ENCODE measurements around the gene FOXB1. TPM values are rescaled to one million over a fixed set of nuclear protein-coding genes. Genes with fewer than 3 reads are reported as not detected.

The FOXB1 gene
- total RNA-seq, 1 donor from 2014 or later = not detected

DNA sequence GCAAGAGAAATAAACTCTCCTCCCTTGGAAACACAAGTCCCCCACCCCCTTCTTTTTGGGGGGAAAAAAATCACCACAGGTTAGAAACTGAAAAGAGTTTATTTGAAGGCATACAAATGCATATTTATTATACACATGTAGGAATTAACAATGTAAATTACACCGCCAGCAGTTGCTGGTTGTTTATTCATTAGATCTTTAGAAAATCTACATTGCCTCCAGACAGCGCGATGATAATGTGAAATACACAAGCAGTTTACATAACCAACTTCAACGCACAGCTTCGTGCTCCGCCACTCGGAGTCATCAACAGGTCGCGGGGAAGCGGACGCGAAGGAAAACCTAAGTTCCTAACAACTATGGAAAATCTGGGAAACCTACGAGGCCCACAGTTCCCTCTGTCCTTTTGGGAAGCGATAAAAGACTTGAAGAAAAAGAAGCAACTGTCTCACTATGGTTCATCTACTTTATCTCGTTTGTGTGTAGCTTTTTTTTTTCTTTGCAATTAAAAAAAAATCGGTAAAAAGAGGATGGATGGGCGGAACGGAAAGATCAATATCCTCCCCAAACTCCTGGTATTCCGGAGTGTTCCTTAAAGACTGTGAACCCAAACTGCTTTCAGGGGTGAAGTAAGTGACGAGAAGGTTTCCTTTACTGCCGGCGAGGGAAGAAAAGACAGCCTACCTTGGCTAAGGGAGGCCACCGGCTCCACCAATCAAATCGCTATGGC lies 8.4 kb upstream of the FOXB1 start:
- H3K4me1 ChIP-seq = peaks cover 7% of the 10 kb centered on the region
- H3K36me3 ChIP-seq = no peaks in the 10 kb centered on the region
- no peak overlapping the region for H3K27ac ChIP-seq
- intact Hi-C loops (cut with DNase I) = no loop called here
- ATAC-seq (no peak), DNase-seq (no peak)
- H3K9me3 ChIP-seq = no peaks in the 10 kb centered on the region
- H3K27me3 ChIP-seq = peaks cover 91% of the 10 kb centered on the region
- H3K4me3 ChIP-seq = no peak overlapping the region
- TF ChIP-seq CTCF (IDR thresholded peaks at IDR 0.05) = no peak

- DNase-seq (no peak), ATAC-seq (no peak)
- no peak for TF ChIP-seq CTCF (IDR thresholded peaks at IDR 0.05)
- peaks cover 91% of the 10 kb centered on the region for H3K27me3 ChIP-seq
- H3K27ac ChIP-seq = no peak overlapping the region
- H3K4me1 ChIP-seq = peaks cover 7% of the 10 kb centered on the region
- H3K4me3 ChIP-seq = no peak overlapping the region
- H3K9me3 ChIP-seq = no peaks in the 10 kb centered on the region
- H3K36me3 ChIP-seq = no peaks in the 10 kb centered on the region
- intact Hi-C loops (cut with DNase I) = no loop called here
Measured at GRCh38 chr15:59996298-59997041, 7.6 kb upstream of the FOXB1 start.

DNA sequence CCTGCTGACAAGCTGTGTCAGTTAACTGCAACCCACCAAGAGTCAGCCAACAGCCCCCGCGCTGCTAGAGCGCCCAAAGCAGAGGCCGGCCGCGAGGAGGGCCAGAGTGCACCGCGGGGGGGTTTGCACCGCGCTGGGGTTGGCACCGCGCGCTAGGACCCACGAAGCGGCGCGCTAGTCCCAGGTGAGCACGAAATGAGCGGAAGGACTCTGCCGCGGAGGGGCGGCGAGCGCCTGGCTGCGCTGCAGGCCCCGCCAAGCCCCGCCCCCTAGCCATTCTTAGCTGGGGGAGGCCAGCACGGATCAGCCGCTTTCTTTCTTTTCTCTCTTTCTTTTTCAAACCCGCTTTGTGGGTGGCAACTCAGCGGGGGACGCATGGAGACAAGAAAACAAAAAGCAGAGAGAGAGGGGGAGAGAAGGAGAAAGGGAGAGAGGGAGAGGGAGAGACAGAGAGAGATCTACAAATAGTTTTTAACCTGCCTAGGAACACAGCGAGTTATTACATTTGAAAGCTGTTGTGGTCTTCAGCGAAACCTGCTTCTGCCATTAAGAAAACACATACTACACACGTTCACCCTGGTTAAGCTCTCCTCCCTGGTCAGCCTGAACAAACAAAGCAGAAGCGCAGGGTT lies 6.9 kb upstream of the FOXB1 start:
- peaks cover 98% of the 10 kb centered on the region for H3K27me3 ChIP-seq
- no peak for DNase-seq
- no peaks in the 10 kb centered on the region for H3K36me3 ChIP-seq
- H3K27ac ChIP-seq = no peak overlapping the region
- peak overlapping the region; percentile 5 for H3K4me3 ChIP-seq
- H3K9me3 ChIP-seq = no peaks in the 10 kb centered on the region
- intact Hi-C loops (cut with DNase I) = no loop called here
- ATAC-seq = no peak
- no peak for TF ChIP-seq CTCF (IDR thresholded peaks at IDR 0.05)
- H3K4me1 ChIP-seq = peaks cover 7% of the 10 kb centered on the region

DNA sequence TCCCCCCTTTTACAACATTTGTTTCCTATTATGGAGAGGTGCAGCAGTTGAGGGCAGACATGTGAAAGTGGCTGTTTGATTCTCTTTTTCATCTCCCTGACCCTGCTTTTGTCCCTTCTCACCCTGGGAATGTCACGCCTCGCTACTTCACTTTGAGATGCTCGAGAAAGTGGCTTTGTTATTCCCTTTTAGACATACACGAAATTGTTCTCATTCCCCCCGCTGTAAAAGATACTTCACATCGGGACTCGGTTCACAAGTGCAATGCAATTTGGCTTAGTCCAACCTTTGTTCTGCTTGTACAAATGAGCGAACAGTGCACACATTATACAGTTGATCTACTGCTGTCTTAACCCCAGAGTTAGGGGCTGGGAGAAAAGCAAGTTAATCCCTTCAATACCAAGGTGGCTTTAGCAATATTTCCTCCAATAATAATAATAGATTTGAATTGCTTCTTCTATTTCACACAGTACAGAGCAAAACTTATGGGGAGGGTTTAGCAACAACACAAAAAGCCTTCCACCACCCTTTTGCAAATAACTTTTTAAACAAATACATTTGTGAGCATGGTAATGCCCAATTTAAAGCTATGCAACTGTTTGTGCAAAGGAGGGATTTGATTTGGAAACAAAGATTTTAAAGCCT lies 5.7 kb upstream of the FOXB1 start:
- Histone ChIP-seq H3K4me3 (no peak overlapping the region), H3K27ac (no peak overlapping the region), H3K27me3 (peaks cover 99% of the 10 kb centered on the region), H3K4me1 (peaks cover 7% of the 10 kb centered on the region), H3K9me3 (no peaks in the 10 kb centered on the region), H3K36me3 (no peaks in the 10 kb centered on the region)
- no peak for ATAC-seq
- DNase-seq = no peak
- TF ChIP-seq CTCF (IDR thresholded peaks at IDR 0.05) = no peak
- intact Hi-C loops (cut with DNase I) = no loop called here

GRCh38 chr15:59998950-59999611 lies 5.0 kb upstream of the FOXB1 start:
- Histone ChIP-seq H3K4me1 (peaks cover 13% of the 10 kb centered on the region), H3K27ac (no peak overlapping the region), H3K27me3 (peaks cover 99% of the 10 kb centered on the region), H3K9me3 (no peaks in the 10 kb centered on the region), H3K4me3 (no peak overlapping the region), H3K36me3 (no peaks in the 10 kb centered on the region)
- DNase-seq (no peak), ATAC-seq (no peak)
- intact Hi-C loops (cut with DNase I) = no loop called here
- no peak for TF ChIP-seq CTCF (IDR thresholded peaks at IDR 0.05)

Measured in upper lobe of right lung (tissue), 1 donor.